ENCODE results near the gene RASL10B.

RASL10B gene

GRCh38 chr17:35765756-35766488 lies 34.5 kb downstream of the RASL10B start:
- DNase-seq (ENCODE audit: low read depth): no peak

- no peak for DNase-seq (ENCODE audit: low read depth)
Measured at GRCh38 chr17:35766489-35766877, 35.0 kb downstream of the RASL10B start.

- no peak for DNase-seq (ENCODE audit: low read depth)
Measured at GRCh38 chr17:35766903-35767510, 35.6 kb downstream of the RASL10B start.

- DNase-seq (ENCODE audit: low read depth): no peak
Measured at GRCh38 chr17:35768797-35769196, 37.4 kb downstream of the RASL10B start.

GRCh38 chr17:35769895-35770486 lies 38.6 kb downstream of the RASL10B start:
- no peak for DNase-seq (ENCODE audit: low read depth)

- no peak for DNase-seq (ENCODE audit: low read depth)
Measured at GRCh38 chr17:35773129-35773528, 41.7 kb downstream of the RASL10B start.

GRCh38 chr17:35773679-35774425 lies 42.4 kb downstream of the RASL10B start:
- no peak for DNase-seq (ENCODE audit: low read depth)

- no peak for DNase-seq (ENCODE audit: low read depth)
Measured at GRCh38 chr17:35774499-35774898, 43.1 kb downstream of the RASL10B start.

- DNase-seq (ENCODE audit: low read depth): no peak
Measured at GRCh38 chr17:35775039-35775438, 43.6 kb downstream of the RASL10B start.

- DNase-seq (ENCODE audit: low read depth): no peak
Measured at GRCh38 chr17:35775583-35775982, 44.1 kb downstream of the RASL10B start.

- no peak for DNase-seq (ENCODE audit: low read depth)
Measured at GRCh38 chr17:35778641-35779196, 47.3 kb downstream of the RASL10B start.

- DNase-seq (ENCODE audit: low read depth): no peak
Measured at GRCh38 chr17:35780950-35781349, 49.5 kb downstream of the RASL10B start.

GRCh38 chr17:35784895-35785294 lies 53.5 kb downstream of the RASL10B start:
- DNase-seq (ENCODE audit: low read depth): no peak

GRCh38 chr17:35786941-35787432 lies 55.5 kb downstream of the RASL10B start:
- DNase-seq (ENCODE audit: low read depth): no peak

- no peak for DNase-seq (ENCODE audit: low read depth)
Measured at GRCh38 chr17:35788477-35789368, 57.3 kb downstream of the RASL10B start.

- no peak for DNase-seq (ENCODE audit: low read depth)
Measured at GRCh38 chr17:35790841-35791240, 59.4 kb downstream of the RASL10B start.

- DNase-seq (ENCODE audit: low read depth): no peak
Measured at GRCh38 chr17:35791681-35792350, 60.4 kb downstream of the RASL10B start.

All from activated T-helper 1 cell treated with Interleukin-2 at 50 U/mL for 16 hours (primary cell).